Omental fat pad (tissue), 4 donors: ENCODE data around the gene ATP8A2. TPM values are rescaled to one million over a fixed set of nuclear protein-coding genes. Genes with fewer than 3 reads are reported as not detected.

Experiments used
- ATAC-seq: fragments of 150-250 bp; one replicate; pipeline ENCODE4 v1.9.1; 2016; ENCODE audit warnings: mild to moderate bottlenecking, moderate library complexity; ENCODE audit not compliant: low FRiP score
- DNase-seq: peaks from one replicate; pipeline ENCODE4 v3.0.0-alpha.2; 2019; ENCODE audit warnings: low spot score
- total RNA-seq, 4 donors: library from RNA; depleted of rRNA; stranded (reverse); fragments of >200 nt; gene quantifications; one replicate each; pipeline ENCODE4 v1.1.0, GENCODE V29; 2016
- TF ChIP-seq, protein P1 (sequence below), 3 donors: fragments of 450-650 bp; IDR thresholded peaks; one replicate each; pipeline ENCODE4 v1.5.1; 2016 to 2017; ENCODE audit warnings: antibody characterized with exemption in 3 of 3, mild to moderate bottlenecking in 3 of 3, moderate library complexity in 2 of 3

The ATP8A2 gene
- total RNA-seq, 4 donors from 2014 or later, result 0.16 to 0.19 TPM; not detected in 2

DNA sequence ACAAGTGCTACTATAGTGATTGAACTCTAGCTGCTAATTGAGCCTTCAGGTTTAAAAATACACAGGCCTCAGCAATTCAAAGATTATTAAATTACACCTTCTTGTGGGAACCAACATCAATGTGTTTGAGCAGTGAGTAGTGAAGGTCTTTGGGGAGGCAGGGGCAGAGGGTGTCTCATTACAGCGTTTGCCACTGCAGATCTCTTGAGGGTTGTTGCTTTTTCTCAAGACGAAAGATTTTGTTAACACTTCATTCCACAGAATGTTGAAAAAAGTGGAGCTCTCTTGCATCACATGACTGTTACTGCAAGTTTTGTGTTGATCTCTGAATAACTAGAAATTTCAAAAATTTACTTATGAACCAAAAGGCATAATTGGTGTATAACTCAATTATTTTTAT is 253.6 kb downstream of the ATP8A2 start:
- TF ChIP-seq, protein P1, sequence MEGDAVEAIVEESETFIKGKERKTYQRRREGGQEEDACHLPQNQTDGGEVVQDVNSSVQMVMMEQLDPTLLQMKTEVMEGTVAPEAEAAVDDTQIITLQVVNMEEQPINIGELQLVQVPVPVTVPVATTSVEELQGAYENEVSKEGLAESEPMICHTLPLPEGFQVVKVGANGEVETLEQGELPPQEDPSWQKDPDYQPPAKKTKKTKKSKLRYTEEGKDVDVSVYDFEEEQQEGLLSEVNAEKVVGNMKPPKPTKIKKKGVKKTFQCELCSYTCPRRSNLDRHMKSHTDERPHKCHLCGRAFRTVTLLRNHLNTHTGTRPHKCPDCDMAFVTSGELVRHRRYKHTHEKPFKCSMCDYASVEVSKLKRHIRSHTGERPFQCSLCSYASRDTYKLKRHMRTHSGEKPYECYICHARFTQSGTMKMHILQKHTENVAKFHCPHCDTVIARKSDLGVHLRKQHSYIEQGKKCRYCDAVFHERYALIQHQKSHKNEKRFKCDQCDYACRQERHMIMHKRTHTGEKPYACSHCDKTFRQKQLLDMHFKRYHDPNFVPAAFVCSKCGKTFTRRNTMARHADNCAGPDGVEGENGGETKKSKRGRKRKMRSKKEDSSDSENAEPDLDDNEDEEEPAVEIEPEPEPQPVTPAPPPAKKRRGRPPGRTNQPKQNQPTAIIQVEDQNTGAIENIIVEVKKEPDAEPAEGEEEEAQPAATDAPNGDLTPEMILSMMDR (IDR thresholded peaks at IDR 0.05), result no peak
- DNase-seq (no peak), ATAC-seq (no peak)

DNA sequence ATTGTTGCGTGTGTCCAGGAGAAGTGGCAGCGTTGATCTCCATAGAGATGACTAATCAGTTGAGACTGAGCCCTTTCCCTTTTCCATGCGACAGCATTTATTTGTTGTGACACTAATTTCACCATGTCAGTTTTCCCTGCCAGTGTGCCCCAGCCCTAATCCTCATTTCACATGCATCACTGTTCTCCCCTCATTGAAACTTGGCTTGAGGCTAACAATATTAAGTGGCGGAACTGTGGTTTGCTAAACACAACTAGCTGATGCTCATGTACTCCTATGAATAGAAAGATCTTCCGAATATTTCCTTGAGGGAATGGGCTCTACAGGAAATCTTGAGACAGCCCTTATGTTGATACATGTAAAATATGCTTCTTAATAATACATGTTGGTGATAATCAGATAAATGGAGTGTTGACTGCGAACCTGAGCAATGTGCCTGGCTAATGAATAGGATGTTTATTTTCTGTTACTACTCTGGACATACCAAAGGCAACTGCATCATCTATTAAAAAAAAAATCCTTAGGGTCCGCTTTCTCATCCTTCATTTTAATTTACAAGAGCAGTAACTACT is 258.6 kb downstream of the ATP8A2 start:
- DNase-seq (no peak), ATAC-seq (no peak)
- TF ChIP-seq, protein P1 (IDR thresholded peaks at IDR 0.05), result no peak

DNA sequence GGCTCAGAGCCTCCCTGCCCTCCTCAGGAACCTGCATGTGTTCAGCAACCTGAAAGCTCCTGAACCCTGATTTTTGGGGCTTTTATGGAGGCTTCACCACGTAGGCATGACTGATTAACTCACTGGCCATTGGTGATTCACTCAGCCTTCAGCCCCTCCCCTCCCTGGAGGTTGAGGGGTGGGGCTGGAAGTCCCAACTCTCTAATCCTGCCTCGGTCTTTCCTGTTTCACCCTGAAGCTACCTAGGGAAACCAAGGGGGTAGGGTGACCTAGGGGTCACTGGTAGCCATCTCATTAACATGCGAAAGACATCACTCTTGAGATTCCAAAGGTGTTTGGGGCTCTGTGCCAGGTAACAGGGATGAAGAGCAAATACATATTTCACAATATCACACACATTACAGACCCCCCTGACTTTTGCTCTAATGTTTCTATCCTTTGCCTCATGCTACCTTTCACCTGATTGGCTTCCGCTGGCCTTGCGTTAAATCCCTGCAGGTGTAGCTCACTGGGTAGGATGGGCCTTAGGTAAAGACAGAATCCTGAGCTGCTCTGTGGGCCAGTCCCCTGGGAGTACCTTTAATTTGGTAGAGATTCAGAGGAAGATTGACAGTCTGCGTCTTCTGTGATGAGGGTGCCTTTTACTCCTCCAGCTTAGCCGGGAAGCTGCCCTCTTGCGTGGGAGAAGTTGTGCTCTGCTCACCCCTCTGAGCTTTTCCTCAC is 260.6 kb downstream of the ATP8A2 start:
- DNase-seq, result no peak
- no peak for ATAC-seq
- TF ChIP-seq, protein P1 (IDR thresholded peaks at IDR 0.05), result no peak

DNA sequence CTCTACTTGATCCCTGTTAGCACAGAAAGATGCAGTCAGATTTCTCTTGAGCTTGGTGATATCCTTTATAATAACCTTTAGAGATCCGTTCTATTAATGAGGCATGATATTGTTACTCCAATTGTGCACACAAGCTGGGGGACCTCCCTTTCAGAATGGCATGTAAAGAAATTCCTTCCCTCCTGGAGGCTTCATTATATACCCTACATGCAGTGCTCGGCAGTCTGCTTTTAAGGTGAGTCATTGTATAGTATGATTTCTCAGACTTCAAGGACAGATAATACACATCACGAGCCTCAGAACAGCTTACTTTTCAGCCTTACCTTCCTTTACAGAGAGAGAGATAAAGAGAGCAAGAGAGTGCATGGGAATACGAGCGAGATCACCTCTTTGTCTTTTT is 261.3 kb downstream of the ATP8A2 start:
- TF ChIP-seq, protein P1 (IDR thresholded peaks at IDR 0.05), result no peak
- ATAC-seq, result no peak

DNA sequence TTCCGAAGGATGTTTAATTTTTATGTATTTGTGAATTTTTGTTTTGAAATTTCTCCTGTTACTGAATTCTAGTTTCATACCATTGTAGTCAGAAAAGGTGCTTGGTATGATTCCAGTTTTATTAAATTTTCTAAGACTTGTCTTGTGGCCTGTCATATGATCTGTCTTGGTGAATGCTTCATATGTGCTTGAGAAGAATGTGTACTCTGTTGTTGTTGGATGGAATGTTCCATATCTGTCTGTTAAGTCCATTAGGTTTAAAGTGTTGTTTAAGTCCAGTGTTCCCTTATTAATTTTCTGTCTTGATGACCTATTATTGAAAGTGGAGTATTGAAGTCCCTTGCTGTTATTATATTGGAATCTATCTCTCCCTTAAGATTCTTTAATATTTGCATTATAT is 273.9 kb downstream of the ATP8A2 start:
- ATAC-seq, result no peak

More for the DNA sequence above, 261.3 kb downstream of the ATP8A2 start:
- DNase-seq, result no peak

DNA sequence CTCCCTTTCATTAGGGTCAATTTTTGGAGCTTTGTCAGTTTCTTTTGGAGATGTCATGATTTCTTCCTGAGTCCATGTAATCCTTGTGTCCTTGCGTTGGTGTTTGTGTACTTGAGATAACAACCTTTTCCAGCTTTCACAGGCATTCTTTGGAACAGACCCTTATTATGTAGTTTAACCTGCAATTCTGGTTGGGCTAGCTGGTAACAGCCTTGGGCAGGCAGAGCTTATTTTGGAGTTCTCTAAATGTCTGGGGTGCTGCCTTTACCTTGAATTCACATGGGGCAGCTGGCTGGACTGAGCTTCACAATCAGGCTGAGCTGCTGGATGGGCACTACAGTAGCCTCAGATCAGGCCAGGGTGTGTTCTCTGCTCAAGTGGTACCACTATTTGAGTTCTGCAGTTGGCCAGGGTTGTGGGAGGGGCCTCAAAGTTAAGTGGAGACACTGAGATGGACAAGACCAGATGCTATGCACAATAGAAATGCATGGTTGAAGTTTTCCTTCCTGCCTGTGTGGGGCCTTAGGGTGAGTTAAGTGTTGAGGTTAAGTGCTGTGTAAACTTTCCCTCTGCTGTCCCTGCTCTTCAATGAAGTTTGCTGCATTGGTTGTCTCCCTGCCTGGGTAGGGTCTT is 277.3 kb downstream of the ATP8A2 start:
- TF ChIP-seq, protein P1 (IDR thresholded peaks at IDR 0.05), result no peak
- DNase-seq (no peak), ATAC-seq (no peak)

More for the DNA sequence above, 273.9 kb downstream of the ATP8A2 start:
- no peak for DNase-seq
- TF ChIP-seq, protein P1 (IDR thresholded peaks at IDR 0.05), result no peak
